Fibroblast of the conjunctiva (primary cell): ENCODE data around the gene NRP1.
"Not testable (repeated sequence)": the region's sequence is repeated elsewhere in the genome, so short reads cannot be mapped to it uniquely, and the experiment has no call there.

Experiments
- DNase-seq: peaks from one replicate; pipeline ENCODE4 v3.0.0-alpha.2; 2010; ENCODE audit warnings: low read depth

The NRP1 gene

GRCh38 chr10:33321516-33321915, 13.0 kb downstream of the NRP1 start:
- peak; percentile 53 for DNase-seq

GRCh38 chr10:33320288-33320687, 14.2 kb downstream of the NRP1 start:
- DNase-seq, result no peak

GRCh38 chr10:33315891-33316290, 18.6 kb downstream of the NRP1 start:
- no peak for DNase-seq

- no peak for DNase-seq
Observed at GRCh38 chr10:33314811-33315561, 19.5 kb downstream of the NRP1 start.

GRCh38 chr10:33311640-33312039, 22.8 kb downstream of the NRP1 start:
- DNase-seq, result no peak

- DNase-seq, result no peak
Observed at GRCh38 chr10:33310853-33311252, 23.6 kb downstream of the NRP1 start.

GRCh38 chr10:33309406-33309805, 25.1 kb downstream of the NRP1 start:
- no peak for DNase-seq

- DNase-seq, result no peak
Observed at GRCh38 chr10:33307835-33308234, 26.6 kb downstream of the NRP1 start.

GRCh38 chr10:33306701-33307519, 27.6 kb downstream of the NRP1 start:
- DNase-seq, result peak; percentile 39

GRCh38 chr10:33306126-33306525, 28.3 kb downstream of the NRP1 start:
- DNase-seq, result no peak

- DNase-seq, result no peak
Observed at GRCh38 chr10:33304423-33305225, 29.8 kb downstream of the NRP1 start.

GRCh38 chr10:33303988-33304387, 30.5 kb downstream of the NRP1 start:
- DNase-seq, result no peak

GRCh38 chr10:33302208-33302829, 32.1 kb downstream of the NRP1 start:
- DNase-seq, result no peak

- no peak for DNase-seq
Observed at GRCh38 chr10:33301097-33301789, 33.2 kb downstream of the NRP1 start.

GRCh38 chr10:33300544-33300943, 33.9 kb downstream of the NRP1 start:
- not testable (repeated sequence) for DNase-seq

GRCh38 chr10:33298893-33299292, 35.6 kb downstream of the NRP1 start:
- no peak for DNase-seq

- no peak for DNase-seq
Observed at GRCh38 chr10:33298110-33298509, 36.4 kb downstream of the NRP1 start.

GRCh38 chr10:33295851-33296250, 38.6 kb downstream of the NRP1 start:
- no peak for DNase-seq

- DNase-seq, result no peak
Observed at GRCh38 chr10:33293531-33294170, 40.8 kb downstream of the NRP1 start.

GRCh38 chr10:33293076-33293475, 41.4 kb downstream of the NRP1 start:
- no peak for DNase-seq

GRCh38 chr10:33291053-33291592, 43.3 kb downstream of the NRP1 start:
- peak; percentile 81 for DNase-seq
